HL-60 (cell line): ENCODE data around the gene BDH2.

Experiments used
- CTCF ChIP-seq: IDR thresholded peaks from one replicate; pipeline ENCODE4 v1.5.1; 2011; ENCODE audit warnings: low read length, control low read depth, inconsistent platforms; ENCODE audit not compliant: insufficient read depth
- GABPA ChIP-seq: IDR thresholded peaks from 2 replicates; pipeline ENCODE4 v1.6.1; 2012; ENCODE audit warnings: low read depth
- POLR2AphosphoS5 ChIP-seq: IDR thresholded peaks from 2 replicates; pipeline ENCODE4 v1.6.1; 2012; ENCODE audit warnings: low read depth

DNA sequence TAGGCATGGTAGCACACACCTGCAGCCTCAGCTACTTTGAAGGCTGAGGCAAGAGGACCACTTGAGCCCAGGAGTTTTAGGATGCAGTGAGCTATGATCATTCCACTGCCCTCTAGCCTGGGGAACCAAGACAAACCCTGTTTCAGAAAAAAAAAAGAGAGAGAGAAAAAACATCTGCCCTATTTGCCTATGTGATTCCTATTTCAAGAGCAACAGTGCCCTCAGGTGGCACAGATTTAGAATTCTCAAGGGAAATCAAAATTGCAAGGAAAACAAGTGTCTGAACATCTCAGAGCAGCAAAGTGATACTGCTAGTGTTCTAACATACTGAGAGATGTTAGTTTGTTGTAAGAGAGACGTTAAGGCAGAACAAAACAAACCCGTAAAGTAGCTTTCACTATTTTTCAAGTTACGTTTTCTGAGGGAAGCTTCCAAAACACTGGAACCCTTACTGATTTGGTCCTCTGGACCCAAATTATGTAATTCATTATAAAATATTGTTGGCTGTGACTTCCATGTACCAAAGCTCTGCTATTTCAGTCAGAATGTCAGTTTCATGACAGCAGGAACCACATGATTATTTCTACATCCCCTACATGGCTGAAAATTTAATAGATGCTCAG lies 7.9 kb downstream of the BDH2 start:
- no peak for TF ChIP-seq GABPA
- no peak for TF ChIP-seq POLR2AphosphoS5
- peak; percentile 24 for TF ChIP-seq CTCF
